ENCODE results near the gene AAK1. TPM values are rescaled to one million over a fixed set of nuclear protein-coding genes. Genes with fewer than 3 reads are reported as not detected.

Gene AAK1
- total and polyA plus RNA-seq, 2 donors (not counting 3 experiments of a cell fraction or from before 2014, with no cell fraction given), result 31.0 to 127 TPM

GRCh38 chr2:69635432-69635831 is 8.1 kb downstream of the AAK1 start:
- no TSS peak for BruUV-seq (replicated peaks)
- Histone ChIP-seq H2AFZ (ENCODE audit: low read depth, low read length) (no peak overlapping the region), H3K9me3 (replicated peaks; ENCODE audit: control insufficient read depth, insufficient read depth, low read length) (no peaks in the 10 kb centered on the region), H3K4me2 (ENCODE audit: insufficient read depth, low read length) (peak overlapping the region; percentile 27), H3K27ac (ENCODE audit: insufficient read depth, low read depth, low read length) (no peak overlapping the region), H3K4me3 (replicated peaks in 1 of 3; ENCODE audit: insufficient read depth in 1 of 3, low read depth in 1 of 3, low read length in 3 of 3) (no peak overlapping the region), H3K79me2 (ENCODE audit: control insufficient read depth, insufficient read depth, low read length) (peaks cover 93% of the 10 kb centered on the region), H3K27me3 (ENCODE audit: control insufficient read depth in 2 of 2, insufficient read depth in 2 of 2, low read length in 2 of 2) (no peaks in the 10 kb centered on the region), H3K9me1 (replicated peaks; ENCODE audit: control insufficient read depth, extremely low read depth, insufficient read depth, low read length) (peaks cover 3% of the 10 kb centered on the region), H3K9ac (replicated peaks; ENCODE audit: extremely low read depth, insufficient read depth, low read length) (no peak overlapping the region), H3K4me1 (ENCODE audit: control insufficient read depth, extremely low read depth, insufficient read depth, low read length) (peaks cover 27% of the 10 kb centered on the region), H3K36me3 (ENCODE audit: control insufficient read depth in 2 of 2, extremely low read depth in 1 of 2, insufficient read depth in 2 of 2, low read length in 2 of 2) (peaks cover 4 to 7% of the 10 kb centered on the region in 2 experiments), H4K20me1 (replicated peaks; ENCODE audit: control insufficient read depth, extremely low read depth, insufficient read depth, low read length) (peaks cover 12% of the 10 kb centered on the region)
- DNase-seq (ENCODE audit: low read depth, low spot score), result peak; percentile 38
- dilution Hi-C loops (cut with MboI; ENCODE audit: extremely low pct_ligation_motif_present, low sequenced_read_pairs) (no loop called here), intact Hi-C loops (cut with micrococcal nuclease) (no loop called here)
- POLR2A ChIA-PET, result no interaction called here
- CTCF ChIA-PET, result interaction anchor here (0.7 to 1.7 kb wide), 4 partner anchors 11 to 70 kb away, joined by 3 to 7 read pairs (median 4); no protein-coding TSS in a partner anchor
- TF ChIP-seq EZH2 (IDR thresholded peaks at IDR 0.05; ENCODE audit: borderline replicate concordance, low read depth, low read length, severe bottlenecking), result no peak
- peak; percentile 19 for TF ChIP-seq FOS (IDR thresholded peaks at IDR 0.05; ENCODE audit: borderline replicate concordance, insufficient read depth, low read length)
- TF ChIP-seq POLR2A (IDR thresholded peaks at IDR 0.05; ENCODE audit: low read depth, low read length), result no peak
- TF ChIP-seq, protein P1, sequence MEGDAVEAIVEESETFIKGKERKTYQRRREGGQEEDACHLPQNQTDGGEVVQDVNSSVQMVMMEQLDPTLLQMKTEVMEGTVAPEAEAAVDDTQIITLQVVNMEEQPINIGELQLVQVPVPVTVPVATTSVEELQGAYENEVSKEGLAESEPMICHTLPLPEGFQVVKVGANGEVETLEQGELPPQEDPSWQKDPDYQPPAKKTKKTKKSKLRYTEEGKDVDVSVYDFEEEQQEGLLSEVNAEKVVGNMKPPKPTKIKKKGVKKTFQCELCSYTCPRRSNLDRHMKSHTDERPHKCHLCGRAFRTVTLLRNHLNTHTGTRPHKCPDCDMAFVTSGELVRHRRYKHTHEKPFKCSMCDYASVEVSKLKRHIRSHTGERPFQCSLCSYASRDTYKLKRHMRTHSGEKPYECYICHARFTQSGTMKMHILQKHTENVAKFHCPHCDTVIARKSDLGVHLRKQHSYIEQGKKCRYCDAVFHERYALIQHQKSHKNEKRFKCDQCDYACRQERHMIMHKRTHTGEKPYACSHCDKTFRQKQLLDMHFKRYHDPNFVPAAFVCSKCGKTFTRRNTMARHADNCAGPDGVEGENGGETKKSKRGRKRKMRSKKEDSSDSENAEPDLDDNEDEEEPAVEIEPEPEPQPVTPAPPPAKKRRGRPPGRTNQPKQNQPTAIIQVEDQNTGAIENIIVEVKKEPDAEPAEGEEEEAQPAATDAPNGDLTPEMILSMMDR (IDR thresholded peaks at IDR 0.05; ENCODE audit: extremely low read depth in 1 of 2, insufficient read depth in 1 of 2, low read depth in 1 of 2, low read length in 2 of 2), result no peak
- no peak for TF ChIP-seq POLR2AphosphoS5 (IDR thresholded peaks at IDR 0.05; ENCODE audit: insufficient read depth, low read depth, low read length)
- no peak for TF ChIP-seq MYC (IDR thresholded peaks at IDR 0.05; ENCODE audit: low read depth, low read length)
- peak; percentile 37 for TF ChIP-seq JUN (IDR thresholded peaks at IDR 0.05; ENCODE audit: borderline replicate concordance, insufficient read depth, insufficient read length, low read depth)
- peak; percentile 69 for FAIRE-seq

Measured in endothelial cell of umbilical vein (primary cell).